HepG2 (cell line): ENCODE measurements around the gene LRRC8E. TPM values are rescaled to one million over a fixed set of nuclear protein-coding genes. Genes with fewer than 3 reads are reported as not detected.

ENCODE experiments used
- DMAP1 ChIP-seq: IDR thresholded peaks from 2 replicates; pipeline ENCODE4 v1.6.1; 2016
- GABPB1 ChIP-seq: IDR thresholded peaks from 2 replicates; pipeline ENCODE4 v1.6.1; 2016; ENCODE audit warnings: mild to moderate bottlenecking, missing genetic modification reagents, moderate library complexity, missing compliant biosample characterization
- IRX3 ChIP-seq: sonication (generic); formaldehyde crosslinking; IDR thresholded peaks from 2 replicates; pipeline ENCODE4 v1.8.1; 2023; ENCODE audit warnings: mild to moderate bottlenecking, low read depth, missing genetic modification reagents, borderline replicate concordance
- KDM2A ChIP-seq: sonication (generic); formaldehyde crosslinking; IDR thresholded peaks from 2 replicates; pipeline ENCODE4 v1.4.0; 2020; ENCODE audit warnings: low read depth, missing genetic modification reagents, borderline replicate concordance
- NFKBIZ ChIP-seq: IDR thresholded peaks from 2 replicates; pipeline ENCODE4 v1.6.1; 2018; ENCODE audit warnings: missing genetic modification reagents, missing compliant biosample characterization
- SAP130 ChIP-seq: IDR thresholded peaks from 2 replicates; pipeline ENCODE4 v1.6.1; 2016; ENCODE audit warnings: low read depth
- SP5 ChIP-seq: IDR thresholded peaks from 2 replicates; pipeline ENCODE4 v1.6.1; 2016; ENCODE audit warnings: low read depth, borderline replicate concordance
- TBL1XR1 ChIP-seq: fragments of 150-350 bp; IDR thresholded peaks from 2 replicates; pipeline ENCODE4 v1.6.1; 2014; ENCODE audit warnings: borderline replicate concordance, low read length; ENCODE audit not compliant: partially characterized antibody
- THAP11 ChIP-seq: IDR thresholded peaks from 2 replicates; pipeline ENCODE4 v1.6.1; 2016; ENCODE audit warnings: missing biosample characterization, missing genetic modification reagents
- ZBTB26 ChIP-seq: IDR thresholded peaks from 2 replicates; pipeline ENCODE4 v1.6.1; 2016; ENCODE audit warnings: missing compliant biosample characterization, missing genetic modification reagents, borderline replicate concordance
- ZIK1 ChIP-seq: sonication (generic); formaldehyde crosslinking; IDR thresholded peaks from 2 replicates; pipeline ENCODE4 v1.5.0; 2020; ENCODE audit warnings: mild to moderate bottlenecking, low read depth, missing genetic modification reagents, borderline replicate concordance
- ZMAT3 ChIP-seq: sonication (generic); formaldehyde crosslinking; conservative IDR thresholded peaks from 2 replicates; pipeline ENCODE4 v1.7.0; 2021; ENCODE audit warnings: missing genetic modification reagents
- ZNF101 ChIP-seq: sonication (generic); formaldehyde crosslinking; IDR thresholded peaks from 2 replicates; pipeline ENCODE4 v1.4.0; 2020; ENCODE audit warnings: mild to moderate bottlenecking, low read depth, missing genetic modification reagents, borderline replicate concordance
- ZNF264 ChIP-seq: sonication (generic); formaldehyde crosslinking; IDR thresholded peaks from 2 replicates; pipeline ENCODE4 v1.4.0; 2020; ENCODE audit warnings: missing genetic modification reagents
- ZNF274 ChIP-seq: sonication (generic); formaldehyde crosslinking; IDR thresholded peaks from 2 replicates; pipeline ENCODE4 v1.5.1; 2020; ENCODE audit warnings: mild to moderate bottlenecking, missing genetic modification reagents
- ZNF292 ChIP-seq: sonication (generic); formaldehyde crosslinking; IDR thresholded peaks from 2 replicates; pipeline ENCODE4 v1.8.1; 2022; ENCODE audit warnings: mild to moderate bottlenecking, low read depth, missing genetic modification reagents, borderline replicate concordance
- ZNF749 ChIP-seq: sonication (generic); formaldehyde crosslinking; IDR thresholded peaks from 2 replicates; pipeline ENCODE4 v1.8.0; 2022; ENCODE audit warnings: mild to moderate bottlenecking, missing genetic modification reagents, moderate library complexity, borderline replicate concordance
- ZNF775 ChIP-seq: sonication (generic); formaldehyde crosslinking; IDR thresholded peaks from 2 replicates; pipeline ENCODE4 v1.4.0; 2020; ENCODE audit warnings: missing genetic modification reagents, mild to moderate bottlenecking, moderate library complexity, borderline replicate concordance
- polyA plus RNA-seq, 8 experiments: library from polyadenylated mRNA; depleted of rRNA in 3 of 8; stranded (reverse) in 7 of 8; unstranded in 1 of 8; fragments of >200 nt; fragmentation: Illumina TruSeq in 4 of 8; extraction: Trizol in 4 of 8; gene quantifications; 2 replicates each; pipeline versions ENCODE4 v1.2.1 to v1.2.3, GENCODE V29; 2011 to 2016; ENCODE audit warnings: low read depth in 4 of 8, missing spikeins in 1 of 8, mixed read lengths in 1 of 8; ENCODE audit not compliant: insufficient read depth in 1 of 8
- total RNA-seq, 5 experiments: library from RNA; depleted of rRNA; stranded (reverse); fragments of >200 nt; fragmentation: Illumina TruSeq; extraction: Trizol; gene quantifications; 2 replicates each; pipeline ENCODE4 v1.2.3, GENCODE V29; 2016; ENCODE audit warnings: low read depth in 1 of 5
- TF ChIP-seq, protein P1 (sequence below): IDR thresholded peaks from 2 replicates; pipeline ENCODE4 v1.6.1; 2016; ENCODE audit warnings: mild to moderate bottlenecking, missing biosample characterization, missing genetic modification reagents
- TF ChIP-seq, protein P2 (sequence below): sonication (generic); formaldehyde crosslinking; IDR thresholded peaks from 2 replicates; pipeline ENCODE4 v1.5.0; 2020; ENCODE audit warnings: missing genetic modification reagents, mild to moderate bottlenecking, borderline replicate concordance
- TF ChIP-seq, protein P3 (sequence below), 2 experiments: sonication (generic) in 1 of 2; formaldehyde crosslinking in 1 of 2; IDR thresholded peaks; 2 replicates each; pipeline versions ENCODE4 v1.6.1 to v1.9.0; 2014 to 2022; ENCODE audit warnings: antibody characterized with exemption in 1 of 2, borderline replicate concordance in 1 of 2, inconsistent platforms in 1 of 2, low read depth in 1 of 2, missing genetic modification reagents in 1 of 2

Gene LRRC8E
- total and polyA plus RNA-seq, 2 of the 13 experiments (the other 11 are each of a cell fraction or from before 2014, with no cell fraction given) = 8.0 to 10.3 TPM

GRCh38 chr19:7888145-7888825, at the start of gene LRRC8E (continued):
- TF ChIP-seq ZBTB26 (CRISPR knock-in tag) (no peak), ZNF274 (CRISPR knock-in tag) (peak; percentile 22; the same call in 1 of the 2 replicates), ZNF749 (CRISPR knock-in tag) (0 out of 2 replicates have a peak, but pooled peaks have one; percentile 15), ZNF292 (no peak), TBL1XR1 (no peak), ZNF775 (CRISPR knock-in tag) (no peak), ZNF101 (CRISPR knock-in tag) (no peak), NFKBIZ (CRISPR knock-in tag) (0 out of 2 replicates have a peak, but pooled peaks have one; percentile 57), SP5 (CRISPR knock-in tag) (peak; percentile 72), KDM2A (CRISPR knock-in tag) (peak; percentile 62; the same call in 1 of the 2 replicates), GABPB1 (CRISPR knock-in tag) (peak; percentile 55; the same call in 1 of the 2 replicates), SAP130 (CRISPR knock-in tag) (peak; percentile 76), DMAP1 (CRISPR knock-in tag) (peak; percentile 63; the same call in 1 of the 2 replicates), IRX3 (no peak), THAP11 (CRISPR knock-in tag) (0 out of 2 replicates have a peak, but pooled peaks have one; percentile 21), ZIK1 (CRISPR knock-in tag) (peak; percentile 58; the same call in 1 of the 2 replicates), ZMAT3 (peak; percentile 63; the same call in 1 of the 2 replicates), ZNF264 (CRISPR knock-in tag) (0 out of 2 replicates have a peak, but pooled peaks have one; percentile 42)
- TF ChIP-seq, protein P1, sequence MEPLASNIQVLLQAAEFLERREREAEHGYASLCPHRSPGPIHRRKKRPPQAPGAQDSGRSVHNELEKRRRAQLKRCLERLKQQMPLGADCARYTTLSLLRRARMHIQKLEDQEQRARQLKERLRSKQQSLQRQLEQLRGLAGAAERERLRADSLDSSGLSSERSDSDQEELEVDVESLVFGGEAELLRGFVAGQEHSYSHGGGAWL = peak; percentile 89
- TF ChIP-seq, protein P2, sequence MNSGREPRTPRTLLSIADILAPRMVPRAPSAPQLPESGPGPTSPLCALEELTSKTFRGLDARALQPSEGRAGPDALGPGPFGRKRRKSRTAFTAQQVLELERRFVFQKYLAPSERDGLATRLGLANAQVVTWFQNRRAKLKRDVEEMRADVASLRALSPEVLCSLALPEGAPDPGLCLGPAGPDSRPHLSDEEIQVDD (CRISPR knock-in tag) = no peak
- TF ChIP-seq, protein P3, sequence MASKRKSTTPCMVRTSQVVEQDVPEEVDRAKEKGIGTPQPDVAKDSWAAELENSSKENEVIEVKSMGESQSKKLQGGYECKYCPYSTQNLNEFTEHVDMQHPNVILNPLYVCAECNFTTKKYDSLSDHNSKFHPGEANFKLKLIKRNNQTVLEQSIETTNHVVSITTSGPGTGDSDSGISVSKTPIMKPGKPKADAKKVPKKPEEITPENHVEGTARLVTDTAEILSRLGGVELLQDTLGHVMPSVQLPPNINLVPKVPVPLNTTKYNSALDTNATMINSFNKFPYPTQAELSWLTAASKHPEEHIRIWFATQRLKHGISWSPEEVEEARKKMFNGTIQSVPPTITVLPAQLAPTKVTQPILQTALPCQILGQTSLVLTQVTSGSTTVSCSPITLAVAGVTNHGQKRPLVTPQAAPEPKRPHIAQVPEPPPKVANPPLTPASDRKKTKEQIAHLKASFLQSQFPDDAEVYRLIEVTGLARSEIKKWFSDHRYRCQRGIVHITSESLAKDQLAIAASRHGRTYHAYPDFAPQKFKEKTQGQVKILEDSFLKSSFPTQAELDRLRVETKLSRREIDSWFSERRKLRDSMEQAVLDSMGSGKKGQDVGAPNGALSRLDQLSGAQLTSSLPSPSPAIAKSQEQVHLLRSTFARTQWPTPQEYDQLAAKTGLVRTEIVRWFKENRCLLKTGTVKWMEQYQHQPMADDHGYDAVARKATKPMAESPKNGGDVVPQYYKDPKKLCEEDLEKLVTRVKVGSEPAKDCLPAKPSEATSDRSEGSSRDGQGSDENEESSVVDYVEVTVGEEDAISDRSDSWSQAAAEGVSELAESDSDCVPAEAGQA (IDR thresholded peaks at IDR 0.05; ENCODE audit: low read depth) = no peak
- TF ChIP-seq, protein P3 (CRISPR knock-in tag; IDR thresholded peaks at IDR 0.05; ENCODE audit: borderline replicate concordance) = peak; percentile 40; the same call in 1 of the 2 replicates
